ENCODE results near the gene SYNE3.

The SYNE3 gene

GRCh38 chr14:95541932-95542930, 25.8 kb upstream of the SYNE3 start:
- ChIA-PET POLR2A (no interaction called here), CTCF (interaction anchor here (0.7 to 3.2 kb wide), 3 partner anchors 13 to 100 kb away, joined by 3 to 18 read pairs (median 4); no protein-coding TSS in a partner anchor)
- TF ChIP-seq CTCF (IDR thresholded peaks at IDR 0.05; ENCODE audit: insufficient read depth, low read length, missing control alignments): no peak
- no peak overlapping the region for H3K4me3 ChIP-seq (ENCODE audit: low read depth, low read length)
- no peak for DNase-seq (ENCODE audit: low read depth, low spot score)

- CTCF ChIA-PET: interaction anchor here (0.7 to 3.6 kb wide), 3 partner anchors 14 to 99 kb away, joined by 3 to 18 read pairs (median 16); no protein-coding TSS in a partner anchor
- H3K4me3 ChIP-seq (ENCODE audit: low read depth, low read length): no peak overlapping the region
- POLR2A ChIA-PET: no interaction called here
- TF ChIP-seq CTCF (IDR thresholded peaks at IDR 0.05; ENCODE audit: insufficient read depth, low read length, missing control alignments): no peak
- no peak for DNase-seq (ENCODE audit: low read depth, low spot score)
Measured at GRCh38 chr14:95541346-95541745, 24.9 kb upstream of the SYNE3 start.

DNA sequence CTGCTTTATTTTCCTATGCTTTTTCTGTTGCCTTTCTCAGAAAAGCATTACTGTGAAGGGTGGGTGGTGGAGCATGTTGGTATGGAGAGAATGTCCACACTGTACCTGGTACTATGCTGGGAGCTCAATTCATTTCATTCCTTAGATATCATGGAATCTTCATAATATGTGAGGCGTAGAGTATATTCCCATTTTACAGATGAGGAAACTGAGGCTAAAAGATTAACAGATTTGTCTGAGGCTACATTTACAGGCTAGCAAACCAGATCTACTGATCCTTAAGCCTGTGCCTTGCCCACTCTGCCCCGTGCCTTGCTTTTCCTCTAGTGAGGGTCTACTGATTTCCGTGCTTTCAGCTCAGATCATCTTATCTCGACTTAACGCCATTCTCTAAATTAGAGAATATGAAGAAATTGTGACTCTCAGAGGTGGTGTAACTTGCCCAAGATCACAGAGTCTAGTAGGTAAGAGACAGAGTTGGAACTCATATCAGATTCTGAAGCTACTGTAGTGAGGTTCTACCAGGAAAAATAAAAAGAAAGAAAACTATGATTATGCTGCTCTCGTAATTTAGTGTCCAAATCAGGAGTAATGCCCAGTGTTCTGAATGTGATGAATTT, 23.9 kb upstream of the SYNE3 start:
- ChIA-PET POLR2A (no interaction called here), CTCF (interaction anchor here (3.2 to 3.6 kb wide), 2 partner anchors 14 to 98 kb away, joined by 16 to 18 read pairs; no protein-coding TSS in a partner anchor)
- no peak overlapping the region for H3K4me3 ChIP-seq (ENCODE audit: low read depth, low read length)
- no peak for TF ChIP-seq CTCF (IDR thresholded peaks at IDR 0.05; ENCODE audit: insufficient read depth, low read length, missing control alignments)
- DNase-seq (ENCODE audit: low read depth, low spot score): no peak

- no peak overlapping the region for H3K4me3 ChIP-seq (ENCODE audit: low read depth, low read length)
- DNase-seq (ENCODE audit: low read depth, low spot score): no peak
- ChIA-PET POLR2A (no interaction called here), CTCF (interaction anchor here (0.5 to 3.6 kb wide), 4 partner anchors 23 to 984 kb away, joined by 3 to 16 read pairs (median 4); no protein-coding TSS in a partner anchor)
- TF ChIP-seq CTCF (IDR thresholded peaks at IDR 0.05; ENCODE audit: insufficient read depth, low read length, missing control alignments): no peak
Measured at GRCh38 chr14:95538801-95539509, 22.5 kb upstream of the SYNE3 start.

DNA sequence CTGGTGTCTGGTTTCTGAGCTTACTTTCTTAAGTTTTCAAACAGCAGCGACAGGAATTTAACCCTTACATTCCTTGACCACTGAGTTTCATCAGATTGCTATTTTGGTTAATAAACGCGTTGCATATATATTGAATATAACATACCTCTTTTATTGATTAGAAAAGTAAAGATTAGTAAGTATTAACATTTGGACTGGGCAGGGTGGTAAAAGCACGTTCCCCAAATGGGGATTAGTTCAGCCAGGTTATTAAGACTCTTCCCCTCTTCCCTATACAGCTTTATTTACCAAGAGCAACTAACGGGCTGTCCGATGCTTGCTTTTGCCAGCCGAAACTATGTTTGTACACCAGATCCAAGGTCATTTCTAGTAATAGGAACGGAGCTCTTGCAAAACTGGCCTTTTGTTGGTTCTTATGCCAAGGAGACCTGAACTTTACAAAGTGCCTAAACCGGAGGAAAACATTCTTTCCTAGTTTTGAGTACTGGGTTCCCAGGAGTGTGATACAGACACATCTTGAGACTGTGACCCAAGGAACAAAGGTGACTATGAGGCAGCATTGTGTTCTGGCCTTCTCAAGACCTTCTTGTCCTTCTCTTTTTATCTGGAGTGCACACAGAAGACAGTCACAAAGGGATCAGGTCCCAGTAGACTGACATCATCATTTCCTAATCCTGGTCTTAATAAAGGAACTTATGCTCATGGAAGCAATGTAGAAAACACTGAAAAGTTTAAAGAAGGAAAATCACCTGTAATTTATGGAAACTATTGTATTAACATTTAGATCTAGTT, 21.0 kb upstream of the SYNE3 start:
- no peak overlapping the region for H3K4me3 ChIP-seq (ENCODE audit: low read depth, low read length)
- ChIA-PET CTCF (interaction anchor here (0.6 to 2.9 kb wide), 6 partner anchors 10 to 144 kb away, joined by 3 to 23 read pairs (median 5); no protein-coding TSS in a partner anchor), POLR2A (no interaction called here)
- no peak for TF ChIP-seq CTCF (IDR thresholded peaks at IDR 0.05; ENCODE audit: insufficient read depth, low read length, missing control alignments)
- DNase-seq (ENCODE audit: low read depth, low spot score): no peak

Data from AG04449 (cell line).